ENCODE data around the gene TSEN2.
"Not testable (repeated sequence)": the region's sequence is repeated elsewhere in the genome, so short reads cannot be mapped to it uniquely, and the experiment has no call there.

Gene TSEN2

GRCh38 chr3:12472000-12472610, 12.2 kb upstream of the TSEN2 start:
- Mint-ChIP-seq H3K36me3 (ENCODE audit: low read depth) (no peaks in the 10 kb centered on the region), H3K4me3 (no peak overlapping the region), H3K27ac (no peak overlapping the region), H3K27me3 (ENCODE audit: low read depth) (no peaks in the 10 kb centered on the region), H3K9me3 (no peaks in the 10 kb centered on the region), H3K4me1 (ENCODE audit: low read depth) (peaks cover 4% of the 10 kb centered on the region)
- DNase-seq (ENCODE audit: low spot score) = no peak

GRCh38 chr3:12472796-12473195, 11.5 kb upstream of the TSEN2 start:
- no peak overlapping the region for H3K27ac Mint-ChIP-seq
- H3K4me1 Mint-ChIP-seq (ENCODE audit: low read depth) = peaks cover 4% of the 10 kb centered on the region
- DNase-seq (ENCODE audit: low spot score) = no peak
- H3K4me3 Mint-ChIP-seq = no peak overlapping the region
- no peaks in the 10 kb centered on the region for H3K36me3 Mint-ChIP-seq (ENCODE audit: low read depth)
- H3K27me3 Mint-ChIP-seq (ENCODE audit: low read depth) = no peaks in the 10 kb centered on the region
- H3K9me3 Mint-ChIP-seq = no peaks in the 10 kb centered on the region

DNA sequence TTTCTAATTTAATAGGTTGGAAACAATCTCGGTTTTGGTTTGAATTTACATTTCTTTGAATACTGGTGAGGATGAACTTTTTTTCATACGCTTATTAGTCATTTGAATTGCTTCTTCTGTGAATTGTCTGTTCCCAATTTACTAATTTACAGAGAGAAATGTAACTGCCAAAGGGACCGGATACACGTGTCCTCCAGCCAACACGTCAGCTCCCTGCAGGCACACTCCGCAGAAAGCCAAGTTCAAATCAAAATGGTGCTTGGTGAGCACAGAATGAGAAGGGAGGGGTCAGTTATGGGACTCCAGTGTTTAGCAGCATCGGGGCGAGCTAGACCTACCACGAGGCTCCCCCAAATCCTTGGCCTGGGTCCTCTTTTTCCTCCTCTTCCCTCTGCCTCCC, 10.8 kb upstream of the TSEN2 start:
- Mint-ChIP-seq H3K27ac (no peak overlapping the region), H3K4me3 (no peak overlapping the region), H3K36me3 (ENCODE audit: low read depth) (no peaks in the 10 kb centered on the region), H3K27me3 (ENCODE audit: low read depth) (no peaks in the 10 kb centered on the region), H3K9me3 (no peaks in the 10 kb centered on the region), H3K4me1 (ENCODE audit: low read depth) (peaks cover 4% of the 10 kb centered on the region)
- no peak for DNase-seq (ENCODE audit: low spot score)

- H3K4me1 Mint-ChIP-seq (ENCODE audit: low read depth) = peaks cover 4% of the 10 kb centered on the region
- H3K36me3 Mint-ChIP-seq (ENCODE audit: low read depth) = no peaks in the 10 kb centered on the region
- H3K9me3 Mint-ChIP-seq = no peaks in the 10 kb centered on the region
- no peak overlapping the region for H3K4me3 Mint-ChIP-seq
- no peak for DNase-seq (ENCODE audit: low spot score)
- no peaks in the 10 kb centered on the region for H3K27me3 Mint-ChIP-seq (ENCODE audit: low read depth)
- no peak overlapping the region for H3K27ac Mint-ChIP-seq
These were observed 7.9 kb upstream of the TSEN2 start for GRCh38 chr3:12476238-12476897.

GRCh38 chr3:12477256-12477655, 7.0 kb upstream of the TSEN2 start:
- Mint-ChIP-seq H3K4me1 (ENCODE audit: low read depth) (peaks cover 4% of the 10 kb centered on the region), H3K9me3 (no peaks in the 10 kb centered on the region), H3K36me3 (ENCODE audit: low read depth) (no peaks in the 10 kb centered on the region), H3K27ac (no peak overlapping the region), H3K4me3 (no peak overlapping the region), H3K27me3 (ENCODE audit: low read depth) (no peaks in the 10 kb centered on the region)
- DNase-seq (ENCODE audit: low spot score) = no peak

DNA sequence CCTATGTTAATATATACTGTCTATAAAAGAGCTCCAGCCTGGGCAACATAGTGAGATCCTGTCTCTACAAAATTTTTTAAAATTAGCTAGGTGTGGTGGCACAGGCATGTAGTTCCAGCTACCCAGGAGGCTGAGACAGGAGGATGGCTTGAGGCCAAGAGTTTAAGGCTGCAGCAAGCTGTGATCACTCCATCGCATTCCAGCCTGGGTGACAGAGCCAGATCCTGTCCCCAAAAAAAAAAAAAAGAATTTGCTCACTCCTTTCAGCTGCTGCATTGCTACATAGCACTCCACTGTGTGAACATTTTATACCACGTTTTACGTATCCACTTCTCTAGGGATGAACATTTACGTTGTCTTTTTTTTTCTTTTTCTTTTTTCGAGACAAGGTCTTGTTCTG, 6.0 kb upstream of the TSEN2 start:
- Mint-ChIP-seq H3K4me1 (ENCODE audit: low read depth) (peaks cover 8% of the 10 kb centered on the region), H3K27ac (no peak overlapping the region), H3K9me3 (no peaks in the 10 kb centered on the region), H3K27me3 (ENCODE audit: low read depth) (no peaks in the 10 kb centered on the region), H3K36me3 (ENCODE audit: low read depth) (no peaks in the 10 kb centered on the region), H3K4me3 (no peak overlapping the region)
- no peak for DNase-seq (ENCODE audit: low spot score)

DNA sequence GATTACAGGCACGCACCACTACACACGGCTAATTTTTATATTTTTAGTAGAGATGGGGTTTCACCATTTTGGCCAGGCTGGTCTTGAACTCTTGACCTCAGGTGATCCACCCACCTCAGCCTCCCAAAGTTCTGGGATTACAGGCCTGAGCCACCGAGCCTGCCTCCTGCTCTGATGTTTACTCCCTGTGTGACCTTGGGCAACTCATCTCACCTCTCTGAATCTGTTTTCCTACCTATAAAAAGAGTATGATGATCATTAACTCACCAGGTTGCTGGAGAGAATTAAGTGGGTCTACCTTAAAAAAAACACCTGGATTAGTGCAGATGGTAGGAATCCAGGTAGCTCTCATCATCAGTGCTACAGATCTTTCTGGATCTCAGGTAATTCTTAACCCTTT, 5.1 kb upstream of the TSEN2 start:
- H3K4me1 Mint-ChIP-seq (ENCODE audit: low read depth) = peaks cover 16% of the 10 kb centered on the region
- H3K36me3 Mint-ChIP-seq (ENCODE audit: low read depth); DNase-seq (ENCODE audit: low spot score); H3K9me3 Mint-ChIP-seq; H3K4me3 Mint-ChIP-seq; H3K27ac Mint-ChIP-seq; H3K27me3 Mint-ChIP-seq (ENCODE audit: low read depth): not testable (repeated sequence)

GRCh38 chr3:12479919-12480427, 4.3 kb upstream of the TSEN2 start:
- Mint-ChIP-seq H3K36me3 (ENCODE audit: low read depth) (no peaks in the 10 kb centered on the region), H3K4me3 (no peak overlapping the region), H3K9me3 (no peaks in the 10 kb centered on the region), H3K4me1 (ENCODE audit: low read depth) (peaks cover 19% of the 10 kb centered on the region), H3K27ac (no peak overlapping the region), H3K27me3 (ENCODE audit: low read depth) (no peaks in the 10 kb centered on the region)
- DNase-seq (ENCODE audit: low spot score) = no peak

- peaks cover 29% of the 10 kb centered on the region for H3K4me1 Mint-ChIP-seq (ENCODE audit: low read depth)
- H3K4me3 Mint-ChIP-seq = peak overlapping the region; percentile 95
- no peaks in the 10 kb centered on the region for H3K9me3 Mint-ChIP-seq
- DNase-seq (ENCODE audit: low spot score) = no peak
- peak overlapping the region; percentile 93 for H3K27ac Mint-ChIP-seq
- H3K36me3 Mint-ChIP-seq (ENCODE audit: low read depth) = no peaks in the 10 kb centered on the region
- H3K27me3 Mint-ChIP-seq (ENCODE audit: low read depth) = no peaks in the 10 kb centered on the region
These were observed 870 bp upstream of the TSEN2 start for GRCh38 chr3:12483410-12483809.

GRCh38 chr3:12483872-12484197, 445 bp upstream of the TSEN2 start:
- Mint-ChIP-seq H3K9me3 (no peaks in the 10 kb centered on the region), H3K4me3 (peak overlapping the region; percentile 95), H3K4me1 (ENCODE audit: low read depth) (peaks cover 30% of the 10 kb centered on the region), H3K36me3 (ENCODE audit: low read depth) (no peaks in the 10 kb centered on the region), H3K27me3 (ENCODE audit: low read depth) (no peaks in the 10 kb centered on the region), H3K27ac (peak overlapping the region; percentile 93)
- no peak for DNase-seq (ENCODE audit: low spot score)

- Mint-ChIP-seq H3K27ac (peak overlapping the region; percentile 93), H3K4me3 (peak overlapping the region; percentile 95), H3K27me3 (ENCODE audit: low read depth) (no peaks in the 10 kb centered on the region), H3K36me3 (ENCODE audit: low read depth) (no peaks in the 10 kb centered on the region), H3K4me1 (ENCODE audit: low read depth) (peaks cover 27% of the 10 kb centered on the region), H3K9me3 (no peaks in the 10 kb centered on the region)
- DNase-seq (ENCODE audit: low spot score) = no peak
These were observed 675 bp downstream of the TSEN2 start for GRCh38 chr3:12484983-12485327.

- H3K9me3 Mint-ChIP-seq = no peaks in the 10 kb centered on the region
These were observed 1.7 kb downstream of the TSEN2 start for GRCh38 chr3:12486001-12486400.

GRCh38 chr3:12486916-12487315, 2.6 kb downstream of the TSEN2 start:
- H3K4me1 Mint-ChIP-seq (ENCODE audit: low read depth) = peaks cover 26% of the 10 kb centered on the region
- DNase-seq (ENCODE audit: low spot score) = no peak
- peak overlapping the region; percentile 39 for H3K4me3 Mint-ChIP-seq
- H3K27ac Mint-ChIP-seq = no peak overlapping the region
- H3K9me3 Mint-ChIP-seq = no peaks in the 10 kb centered on the region
- no peaks in the 10 kb centered on the region for H3K27me3 Mint-ChIP-seq (ENCODE audit: low read depth)
- H3K36me3 Mint-ChIP-seq (ENCODE audit: low read depth) = peaks cover 3% of the 10 kb centered on the region

More at GRCh38 chr3:12486001-12486400, 1.7 kb downstream of the TSEN2 start:
- H3K36me3 Mint-ChIP-seq (ENCODE audit: low read depth) = peaks cover 3% of the 10 kb centered on the region
- no peaks in the 10 kb centered on the region for H3K27me3 Mint-ChIP-seq (ENCODE audit: low read depth)
- no peak for DNase-seq (ENCODE audit: low spot score)
- H3K4me1 Mint-ChIP-seq (ENCODE audit: low read depth) = peaks cover 27% of the 10 kb centered on the region
- no peak overlapping the region for H3K27ac Mint-ChIP-seq
- H3K4me3 Mint-ChIP-seq = no peak overlapping the region

GRCh38 chr3:12487336-12487735, 3.1 kb downstream of the TSEN2 start:
- H3K9me3 Mint-ChIP-seq = no peaks in the 10 kb centered on the region
- H3K27me3 Mint-ChIP-seq (ENCODE audit: low read depth) = no peaks in the 10 kb centered on the region
- no peak for DNase-seq (ENCODE audit: low spot score)
- no peak overlapping the region for H3K4me3 Mint-ChIP-seq
- H3K36me3 Mint-ChIP-seq (ENCODE audit: low read depth) = peaks cover 3% of the 10 kb centered on the region
- H3K27ac Mint-ChIP-seq = no peak overlapping the region
- peaks cover 26% of the 10 kb centered on the region for H3K4me1 Mint-ChIP-seq (ENCODE audit: low read depth)

DNA sequence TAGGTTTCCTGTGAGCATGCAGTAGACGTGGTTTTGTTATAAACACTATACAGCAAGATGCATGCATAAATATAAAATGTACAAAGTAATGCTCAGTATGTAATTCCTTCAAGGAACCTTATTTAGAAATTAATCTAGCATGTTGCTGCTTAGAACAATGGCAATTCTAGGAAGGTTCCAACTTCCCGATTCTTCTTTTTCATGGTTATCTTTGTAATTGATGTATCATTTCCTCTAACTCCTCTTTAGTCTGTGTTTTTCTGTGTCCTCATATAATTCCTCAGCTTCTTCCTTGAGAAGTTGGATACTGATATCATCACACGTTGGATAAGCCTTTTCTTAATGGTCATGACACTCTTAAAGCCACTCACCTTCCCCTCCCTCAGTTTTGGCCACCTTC, 3.5 kb downstream of the TSEN2 start:
- Mint-ChIP-seq H3K36me3 (ENCODE audit: low read depth) (peaks cover 3% of the 10 kb centered on the region), H3K4me3 (no peak overlapping the region), H3K27me3 (ENCODE audit: low read depth) (no peaks in the 10 kb centered on the region), H3K4me1 (ENCODE audit: low read depth) (peaks cover 25% of the 10 kb centered on the region), H3K9me3 (no peaks in the 10 kb centered on the region), H3K27ac (no peak overlapping the region)
- no peak for DNase-seq (ENCODE audit: low spot score)

Measured in T-helper 2 cell treated with Interferon-gamma antibody and Interleukin-4, amounts not matched to agents 5 μg/mL and 100 μg/mL, for 36 hours (primary cell).